Tibial artery (tissue), 4 donors: ENCODE results near the gene SKIL.
"Not testable (repeated sequence)": the region's sequence is repeated elsewhere in the genome, so short reads cannot be mapped to it uniquely, and the experiment has no call there.

ENCODE experiments used
- DNase-seq, 2 donors: peaks; one replicate each; pipeline ENCODE4 v3.0.0-alpha.2; 2019
- H3K27ac ChIP-seq, 2 donors: fragments of 200-600 bp; sonication (generic) in 1 of 2; 1 replicate in 1 of 2; 2 replicates in 1 of 2; pipeline ENCODE4 v1.5.1; 2018 to 2019; ENCODE audit warnings: mild to moderate bottlenecking in 1 of 2
- H3K27me3 ChIP-seq, 2 donors: fragments of 200-600 bp; sonication (generic) in 1 of 2; one replicate each; pipeline versions ENCODE4 v1.5.1 to v1.6.0; 2016 to 2019
- H3K36me3 ChIP-seq, 3 donors: fragments of 200-600 bp; sonication (generic) in 2 of 3; one replicate each; pipeline ENCODE4 v1.5.1; 2016 to 2019; ENCODE audit warnings: mild to moderate bottlenecking in 2 of 3
- H3K4me1 ChIP-seq, 4 donors: fragments of 200-600 bp; sonication (generic) in 2 of 4; 1 replicate in 3 of 4; 2 replicates in 1 of 4; pipeline ENCODE4 v1.5.1; 2016 to 2019
- H3K4me3 ChIP-seq, 2 donors: fragments of 200-600 bp; sonication (generic) in 1 of 2; 1 replicate in 1 of 2; 2 replicates in 1 of 2; pipeline ENCODE4 v1.5.1; 2018 to 2019; ENCODE audit warnings: mild to moderate bottlenecking in 2 of 2
- H3K9me3 ChIP-seq, 3 donors: fragments of 200-600 bp; sonication (generic) in 1 of 3; one replicate each; pipeline ENCODE4 v1.5.1; 2016 to 2019
- intact Hi-C: fragments of 100-400 bp; cut with DNase I; formaldehyde crosslinking; loops from one replicate; pipeline ENCODE4 v1.15.0; 2023; ENCODE audit warnings: low total_unique reads
- TF ChIP-seq, protein P1 (sequence below), 2 experiments: fragments of 200-600 bp in 1 of 2; fragments of 450-650 bp in 1 of 2; IDR thresholded peaks; one replicate each; pipeline ENCODE4 v1.5.1; 2017 to 2019; ENCODE audit warnings: antibody characterized with exemption in 2 of 2, mild to moderate bottlenecking in 1 of 2, moderate library complexity in 1 of 2

Gene SKIL

DNA sequence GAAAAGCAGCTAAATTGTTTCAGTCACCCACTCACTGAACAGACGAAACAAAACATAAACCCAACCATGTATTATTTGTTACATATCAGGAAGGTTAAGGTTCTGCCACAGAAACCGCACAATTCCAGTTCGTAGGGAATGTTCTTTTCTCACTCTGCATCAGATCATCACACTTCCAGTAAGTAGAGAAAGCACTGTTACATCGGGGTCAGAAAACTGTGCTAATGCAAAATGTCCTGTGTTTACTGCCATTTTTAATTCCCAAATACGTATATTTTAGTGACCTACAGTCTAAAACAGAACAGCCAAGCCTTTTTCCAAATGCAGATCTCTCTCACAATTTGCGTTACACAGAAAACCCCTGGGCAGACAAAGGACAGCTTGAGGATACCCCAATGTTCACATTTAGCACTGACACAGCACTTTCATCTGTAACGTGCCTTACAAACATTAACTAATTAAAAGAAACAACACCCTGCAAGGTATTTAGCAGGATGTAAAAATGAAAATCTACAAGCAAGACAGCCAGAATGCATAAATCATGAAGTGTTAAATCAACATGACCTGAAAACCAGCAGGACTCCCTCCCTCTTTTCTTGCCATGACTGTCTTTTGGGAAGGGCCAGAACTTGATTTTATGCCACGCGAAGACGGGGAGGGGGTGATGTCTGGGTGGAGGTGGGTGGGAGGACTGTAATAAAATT, 34.8 kb upstream of the SKIL start:
- Histone ChIP-seq H3K4me1 (no peaks in the 10 kb centered on the region), H3K9me3 (peaks cover 0 to 7% (median 4%) of the 10 kb centered on the region in 3 donors), H3K36me3 (no peaks in the 10 kb centered on the region), H3K27me3 (no peaks in the 10 kb centered on the region), H3K27ac (no peak overlapping the region), H3K4me3 (no peak overlapping the region)
- TF ChIP-seq, protein P1, sequence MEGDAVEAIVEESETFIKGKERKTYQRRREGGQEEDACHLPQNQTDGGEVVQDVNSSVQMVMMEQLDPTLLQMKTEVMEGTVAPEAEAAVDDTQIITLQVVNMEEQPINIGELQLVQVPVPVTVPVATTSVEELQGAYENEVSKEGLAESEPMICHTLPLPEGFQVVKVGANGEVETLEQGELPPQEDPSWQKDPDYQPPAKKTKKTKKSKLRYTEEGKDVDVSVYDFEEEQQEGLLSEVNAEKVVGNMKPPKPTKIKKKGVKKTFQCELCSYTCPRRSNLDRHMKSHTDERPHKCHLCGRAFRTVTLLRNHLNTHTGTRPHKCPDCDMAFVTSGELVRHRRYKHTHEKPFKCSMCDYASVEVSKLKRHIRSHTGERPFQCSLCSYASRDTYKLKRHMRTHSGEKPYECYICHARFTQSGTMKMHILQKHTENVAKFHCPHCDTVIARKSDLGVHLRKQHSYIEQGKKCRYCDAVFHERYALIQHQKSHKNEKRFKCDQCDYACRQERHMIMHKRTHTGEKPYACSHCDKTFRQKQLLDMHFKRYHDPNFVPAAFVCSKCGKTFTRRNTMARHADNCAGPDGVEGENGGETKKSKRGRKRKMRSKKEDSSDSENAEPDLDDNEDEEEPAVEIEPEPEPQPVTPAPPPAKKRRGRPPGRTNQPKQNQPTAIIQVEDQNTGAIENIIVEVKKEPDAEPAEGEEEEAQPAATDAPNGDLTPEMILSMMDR (IDR thresholded peaks at IDR 0.05) = no peak
- intact Hi-C loops = no loop called here
- DNase-seq = no peak

DNA sequence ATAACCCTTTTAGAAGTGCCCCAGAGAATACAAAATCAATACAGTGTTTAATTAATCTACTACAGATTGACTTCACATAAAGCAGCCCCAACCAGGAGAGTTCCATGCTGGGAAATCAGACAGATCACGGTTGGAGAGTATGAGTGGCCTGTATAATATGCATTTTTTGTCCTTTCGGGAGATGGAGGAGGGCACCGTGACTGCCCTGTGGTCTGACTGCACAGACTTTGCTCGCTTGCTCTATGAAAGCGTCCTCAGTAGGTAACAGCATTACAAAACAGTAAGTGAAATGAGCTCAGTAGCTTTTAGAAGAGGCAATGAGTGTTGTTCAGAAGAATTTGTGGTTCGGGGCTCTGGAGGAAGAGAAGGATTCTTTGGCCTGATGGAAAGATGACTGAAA, 34.2 kb upstream of the SKIL start:
- TF ChIP-seq, protein P1 (IDR thresholded peaks at IDR 0.05) = no peak
- H3K27me3 ChIP-seq = no peaks in the 10 kb centered on the region
- H3K4me1 ChIP-seq = no peaks in the 10 kb centered on the region
- H3K27ac ChIP-seq = no peak overlapping the region
- H3K4me3 ChIP-seq = no peak overlapping the region
- intact Hi-C loops = no loop called here
- no peak for DNase-seq
- H3K9me3 ChIP-seq = peaks cover 0 to 8% (median 4%) of the 10 kb centered on the region in 3 donors
- H3K36me3 ChIP-seq = no peaks in the 10 kb centered on the region

DNA sequence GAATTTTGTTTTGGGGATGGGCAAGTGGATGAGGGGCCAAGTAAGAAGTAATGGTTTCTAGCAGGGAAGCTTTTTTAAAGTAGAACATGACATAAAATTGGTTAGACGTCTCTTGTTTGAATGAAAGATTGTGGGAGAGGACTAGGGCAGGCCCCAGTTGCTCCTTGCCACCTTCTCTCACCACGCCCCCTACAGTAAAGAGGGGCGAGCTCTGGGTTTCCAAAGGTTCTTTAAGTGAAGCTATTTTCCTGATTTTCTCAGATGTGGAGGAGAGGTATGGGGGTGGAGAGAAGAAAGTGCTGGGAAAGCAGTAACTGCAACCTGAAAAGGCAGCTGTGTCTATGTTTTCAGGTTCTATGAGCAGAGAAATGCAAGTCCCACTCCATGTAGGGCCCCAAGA, 32.6 kb upstream of the SKIL start:
- intact Hi-C loops = no loop called here
- Histone ChIP-seq H3K36me3 (no peaks in the 10 kb centered on the region), H3K4me1 (no peaks in the 10 kb centered on the region), H3K27me3 (no peaks in the 10 kb centered on the region), H3K27ac (no peak overlapping the region), H3K4me3 (no peak overlapping the region), H3K9me3 (peaks cover 0 to 8% (median 4%) of the 10 kb centered on the region in 3 donors)
- no peak for DNase-seq
- TF ChIP-seq, protein P1 (IDR thresholded peaks at IDR 0.05) = no peak

DNA sequence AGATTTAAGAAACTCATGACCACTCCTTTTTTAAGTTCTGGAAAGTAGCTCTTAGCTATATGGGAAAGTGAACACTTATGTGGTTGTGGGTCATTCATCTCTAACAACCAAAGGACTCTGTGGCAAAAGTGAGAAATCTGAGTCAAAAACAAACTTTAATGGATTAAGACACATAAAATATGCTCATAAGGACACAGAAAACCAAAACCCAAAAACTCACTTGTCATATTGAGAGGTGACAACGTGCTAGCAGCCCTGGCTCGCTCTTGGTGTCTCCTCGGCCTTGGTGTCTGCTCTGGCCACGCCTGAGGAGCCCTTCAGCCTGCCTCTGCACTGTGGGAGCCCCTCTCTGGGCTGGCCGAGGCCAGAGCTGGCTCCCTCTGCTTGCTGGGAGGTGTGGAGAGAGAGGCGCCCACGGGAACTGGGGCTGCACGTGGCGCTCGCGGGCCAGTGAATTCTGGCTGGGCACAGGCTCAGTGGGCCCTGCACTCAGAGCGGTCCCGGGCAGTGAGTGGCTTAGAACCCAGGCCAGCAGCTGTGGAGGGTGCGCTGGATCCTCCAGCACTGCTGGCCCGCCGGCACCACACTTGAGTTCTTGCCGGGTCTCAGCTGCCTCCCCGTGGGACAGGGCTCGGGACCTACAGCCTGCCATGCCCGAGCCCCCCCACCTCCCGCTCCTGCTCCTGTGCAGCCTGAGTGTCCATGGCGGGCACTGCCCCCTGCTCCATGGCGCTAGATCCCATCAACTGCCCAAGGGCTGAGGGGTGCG, 30.3 kb upstream of the SKIL start:
- TF ChIP-seq, protein P1 (IDR thresholded peaks at IDR 0.05) = no peak
- H3K4me3 ChIP-seq = no peak overlapping the region
- H3K27me3 ChIP-seq = no peaks in the 10 kb centered on the region
- no peaks in the 10 kb centered on the region for H3K4me1 ChIP-seq
- H3K36me3 ChIP-seq = no peaks in the 10 kb centered on the region
- peaks cover 0 to 8% (median 4%) of the 10 kb centered on the region in 3 donors for H3K9me3 ChIP-seq
- DNase-seq = no peak
- no peak overlapping the region for H3K27ac ChIP-seq
- intact Hi-C loops = no loop called here

DNA sequence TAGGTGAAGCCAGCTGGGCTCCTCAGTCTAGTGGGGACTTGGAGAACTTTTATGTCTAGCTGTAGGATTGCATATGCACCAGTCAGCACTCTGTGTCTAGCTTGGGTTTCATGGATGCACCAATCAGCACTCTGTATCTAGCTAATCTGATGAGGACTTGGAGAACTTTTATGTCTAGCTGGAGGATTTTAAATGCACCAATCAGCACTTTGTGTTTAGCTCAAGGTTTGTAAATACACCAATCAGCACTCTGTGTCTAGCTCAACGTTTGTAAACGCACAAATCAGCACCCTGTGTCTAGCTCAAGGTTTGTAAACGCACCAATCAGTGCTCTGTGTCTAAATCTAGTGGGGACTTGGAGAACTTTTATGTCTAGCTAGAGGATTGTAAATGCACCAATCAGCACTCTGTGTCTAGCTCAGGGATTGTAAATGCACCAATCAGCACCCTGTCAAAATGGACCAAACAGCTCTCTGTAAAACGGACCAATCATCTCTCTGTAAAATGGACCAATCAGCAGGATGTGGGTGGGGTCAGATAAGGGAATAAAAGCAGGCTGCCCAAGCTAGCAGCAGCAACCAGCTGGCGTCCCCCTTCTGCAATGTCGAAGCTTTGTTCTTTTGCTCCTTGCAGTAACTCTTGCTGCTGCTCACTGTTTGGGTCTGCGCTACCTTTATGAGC, 29.5 kb upstream of the SKIL start:
- H3K4me1 ChIP-seq, H3K4me3 ChIP-seq, intact Hi-C loops, H3K27me3 ChIP-seq, H3K9me3 ChIP-seq, H3K36me3 ChIP-seq, H3K27ac ChIP-seq, DNase-seq: not testable (repeated sequence)

DNA sequence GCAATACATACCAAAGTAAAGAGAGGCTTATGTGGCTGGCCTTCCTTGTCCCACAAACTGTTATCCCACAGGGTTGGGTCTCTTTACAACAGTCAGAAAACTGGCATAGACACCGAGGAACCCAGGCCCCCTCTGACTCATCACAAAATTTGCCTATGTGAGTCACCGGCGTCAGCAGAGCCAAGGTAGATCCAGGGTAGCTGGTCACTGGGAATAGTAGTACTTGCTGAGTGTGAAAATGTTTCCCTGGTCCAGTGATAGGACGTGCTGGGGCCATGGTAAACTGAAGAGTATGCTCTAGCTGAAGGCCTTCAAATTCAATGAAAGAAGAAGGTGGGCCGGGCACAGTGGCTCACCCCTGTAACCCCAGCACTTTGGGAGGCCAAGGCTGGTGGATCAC, 27.1 kb upstream of the SKIL start:
- Histone ChIP-seq H3K27me3 (no peaks in the 10 kb centered on the region), H3K36me3 (no peaks in the 10 kb centered on the region), H3K4me1 (no peaks in the 10 kb centered on the region), H3K9me3 (peaks cover 0 to 8% (median 4%) of the 10 kb centered on the region in 3 donors), H3K27ac (no peak overlapping the region), H3K4me3 (no peak overlapping the region)
- intact Hi-C loops = no loop called here
- no peak for DNase-seq
- TF ChIP-seq, protein P1 (IDR thresholded peaks at IDR 0.05) = no peak
